Coronary artery (tissue), 2 donors: ENCODE data around the gene PHC2.
"Not testable (repeated sequence)": the region's sequence is repeated elsewhere in the genome, so short reads cannot be mapped to it uniquely, and the experiment has no call there.

ENCODE experiments used
- DNase-seq: peaks from one replicate; pipeline ENCODE4 v3.0.0-alpha.2; 2017; ENCODE audit warnings: low spot score
- H3K27ac ChIP-seq, 2 donors: fragments of 200-600 bp; sonication (generic); one replicate each; pipeline ENCODE4 v1.5.1; 2016 to 2019
- H3K4me3 ChIP-seq: fragments of 200-600 bp; sonication (generic); 2 replicates; pipeline ENCODE4 v1.5.1; 2016; ENCODE audit warnings: mild to moderate bottlenecking, moderate library complexity
- TF ChIP-seq, protein P1 (sequence below): fragments of 200-600 bp; sonication (generic); IDR thresholded peaks from one replicate; pipeline ENCODE4 v1.5.1; 2019; ENCODE audit warnings: antibody characterized with exemption

The PHC2 gene

DNA sequence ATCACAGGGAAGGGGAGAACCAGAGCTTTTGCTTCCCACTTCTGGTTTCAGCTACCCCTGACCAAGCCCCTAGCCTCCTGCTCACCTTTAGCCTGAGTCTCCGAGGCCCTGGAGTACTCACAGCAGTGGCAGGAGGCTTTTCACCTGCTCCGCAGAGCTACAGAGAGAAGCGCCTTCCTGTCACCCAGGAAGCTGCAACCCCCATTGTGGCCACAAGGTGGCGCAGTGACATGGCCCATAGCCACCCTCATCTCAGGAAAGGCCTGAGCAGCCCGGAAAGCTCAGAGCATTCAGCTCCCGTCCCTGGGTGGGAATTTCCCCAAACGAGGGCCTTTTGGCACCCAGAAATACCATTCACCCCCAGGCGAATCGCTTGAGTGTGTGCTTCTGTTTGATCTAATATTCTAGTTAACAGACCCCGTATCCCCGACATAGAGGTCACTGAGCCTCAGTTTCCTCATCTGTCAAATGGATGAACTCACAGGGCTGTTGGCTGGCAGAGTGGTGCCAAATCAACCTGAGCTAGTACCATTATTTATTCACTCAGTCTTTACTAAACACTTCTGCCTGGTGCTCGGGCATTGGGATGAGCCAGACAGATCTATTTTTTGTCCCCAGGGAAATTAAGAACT, 135.3 kb downstream of the PHC2 start:
- Histone ChIP-seq H3K27ac (peak overlapping the region; percentile 22 to 53), H3K4me3 (no peak overlapping the region)
- DNase-seq: peak; percentile 87
- TF ChIP-seq, protein P1, sequence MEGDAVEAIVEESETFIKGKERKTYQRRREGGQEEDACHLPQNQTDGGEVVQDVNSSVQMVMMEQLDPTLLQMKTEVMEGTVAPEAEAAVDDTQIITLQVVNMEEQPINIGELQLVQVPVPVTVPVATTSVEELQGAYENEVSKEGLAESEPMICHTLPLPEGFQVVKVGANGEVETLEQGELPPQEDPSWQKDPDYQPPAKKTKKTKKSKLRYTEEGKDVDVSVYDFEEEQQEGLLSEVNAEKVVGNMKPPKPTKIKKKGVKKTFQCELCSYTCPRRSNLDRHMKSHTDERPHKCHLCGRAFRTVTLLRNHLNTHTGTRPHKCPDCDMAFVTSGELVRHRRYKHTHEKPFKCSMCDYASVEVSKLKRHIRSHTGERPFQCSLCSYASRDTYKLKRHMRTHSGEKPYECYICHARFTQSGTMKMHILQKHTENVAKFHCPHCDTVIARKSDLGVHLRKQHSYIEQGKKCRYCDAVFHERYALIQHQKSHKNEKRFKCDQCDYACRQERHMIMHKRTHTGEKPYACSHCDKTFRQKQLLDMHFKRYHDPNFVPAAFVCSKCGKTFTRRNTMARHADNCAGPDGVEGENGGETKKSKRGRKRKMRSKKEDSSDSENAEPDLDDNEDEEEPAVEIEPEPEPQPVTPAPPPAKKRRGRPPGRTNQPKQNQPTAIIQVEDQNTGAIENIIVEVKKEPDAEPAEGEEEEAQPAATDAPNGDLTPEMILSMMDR: peak; percentile 98

- Histone ChIP-seq H3K27ac (peak overlapping the region; percentile 15 to 53), H3K4me3 (no peak overlapping the region)
- no peak for DNase-seq
- TF ChIP-seq, protein P1: no peak
These were observed 135.9 kb downstream of the PHC2 start for GRCh38 chr1:33295023-33295422.

GRCh38 chr1:33294071-33295010, 136.6 kb downstream of the PHC2 start:
- Histone ChIP-seq H3K4me3 (no peak overlapping the region), H3K27ac (peak overlapping the region in 1 of 2 donors; percentile 53)
- TF ChIP-seq, protein P1: no peak
- DNase-seq: no peak

- no peak for DNase-seq
- peak overlapping the region; percentile 36 to 52 for H3K27ac ChIP-seq
- H3K4me3 ChIP-seq: no peak overlapping the region
- TF ChIP-seq, protein P1: no peak
These were observed 138.1 kb downstream of the PHC2 start for GRCh38 chr1:33292726-33293340.

DNA sequence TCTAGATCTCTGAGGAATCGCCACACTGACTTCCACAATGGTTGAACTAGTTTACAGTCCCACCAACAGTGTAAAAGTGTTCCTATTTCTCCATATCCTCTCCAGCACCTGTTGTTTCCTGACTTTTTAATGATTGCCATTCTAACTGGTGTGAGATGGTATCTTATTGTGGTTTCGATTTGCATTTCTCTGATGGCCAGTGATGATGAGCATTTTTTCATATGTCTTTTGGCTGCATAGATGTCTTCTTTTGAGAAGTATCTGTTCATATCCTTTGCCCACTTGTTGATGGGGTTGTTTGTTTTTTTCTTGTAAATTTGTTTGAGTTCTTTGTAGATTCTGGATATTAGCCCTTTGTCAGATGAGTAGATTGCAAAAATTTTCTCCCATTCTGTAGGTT, 140.3 kb downstream of the PHC2 start:
- not testable (repeated sequence) for H3K4me3 ChIP-seq, H3K27ac ChIP-seq, DNase-seq

GRCh38 chr1:33289858-33290154, 141.1 kb downstream of the PHC2 start:
- Histone ChIP-seq H3K4me3 (no peak overlapping the region), H3K27ac (peak overlapping the region; percentile 76 to 84)
- no peak for DNase-seq
- TF ChIP-seq, protein P1: no peak

- H3K4me3 ChIP-seq: no peak overlapping the region
- no peak for DNase-seq
- TF ChIP-seq, protein P1: no peak
- peak overlapping the region; percentile 76 to 84 for H3K27ac ChIP-seq
These were observed 141.7 kb downstream of the PHC2 start for GRCh38 chr1:33288976-33289857.
